ENCODE measurements around the gene ITGA2B.

ITGA2B gene

GRCh38 chr17:44416558-44417289, 27.3 kb upstream of the ITGA2B start:
- no peak for DNase-seq (ENCODE audit: low spot score)
- TF ChIP-seq, protein P1, sequence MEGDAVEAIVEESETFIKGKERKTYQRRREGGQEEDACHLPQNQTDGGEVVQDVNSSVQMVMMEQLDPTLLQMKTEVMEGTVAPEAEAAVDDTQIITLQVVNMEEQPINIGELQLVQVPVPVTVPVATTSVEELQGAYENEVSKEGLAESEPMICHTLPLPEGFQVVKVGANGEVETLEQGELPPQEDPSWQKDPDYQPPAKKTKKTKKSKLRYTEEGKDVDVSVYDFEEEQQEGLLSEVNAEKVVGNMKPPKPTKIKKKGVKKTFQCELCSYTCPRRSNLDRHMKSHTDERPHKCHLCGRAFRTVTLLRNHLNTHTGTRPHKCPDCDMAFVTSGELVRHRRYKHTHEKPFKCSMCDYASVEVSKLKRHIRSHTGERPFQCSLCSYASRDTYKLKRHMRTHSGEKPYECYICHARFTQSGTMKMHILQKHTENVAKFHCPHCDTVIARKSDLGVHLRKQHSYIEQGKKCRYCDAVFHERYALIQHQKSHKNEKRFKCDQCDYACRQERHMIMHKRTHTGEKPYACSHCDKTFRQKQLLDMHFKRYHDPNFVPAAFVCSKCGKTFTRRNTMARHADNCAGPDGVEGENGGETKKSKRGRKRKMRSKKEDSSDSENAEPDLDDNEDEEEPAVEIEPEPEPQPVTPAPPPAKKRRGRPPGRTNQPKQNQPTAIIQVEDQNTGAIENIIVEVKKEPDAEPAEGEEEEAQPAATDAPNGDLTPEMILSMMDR (IDR thresholded peaks at IDR 0.05; ENCODE audit: extremely low read depth, missing control alignments), result no peak

- TF ChIP-seq, protein P1 (IDR thresholded peaks at IDR 0.05; ENCODE audit: extremely low read depth, missing control alignments), result no peak
- DNase-seq (ENCODE audit: low spot score), result no peak
Measured at GRCh38 chr17:44414394-44415155, 25.1 kb upstream of the ITGA2B start.

DNA sequence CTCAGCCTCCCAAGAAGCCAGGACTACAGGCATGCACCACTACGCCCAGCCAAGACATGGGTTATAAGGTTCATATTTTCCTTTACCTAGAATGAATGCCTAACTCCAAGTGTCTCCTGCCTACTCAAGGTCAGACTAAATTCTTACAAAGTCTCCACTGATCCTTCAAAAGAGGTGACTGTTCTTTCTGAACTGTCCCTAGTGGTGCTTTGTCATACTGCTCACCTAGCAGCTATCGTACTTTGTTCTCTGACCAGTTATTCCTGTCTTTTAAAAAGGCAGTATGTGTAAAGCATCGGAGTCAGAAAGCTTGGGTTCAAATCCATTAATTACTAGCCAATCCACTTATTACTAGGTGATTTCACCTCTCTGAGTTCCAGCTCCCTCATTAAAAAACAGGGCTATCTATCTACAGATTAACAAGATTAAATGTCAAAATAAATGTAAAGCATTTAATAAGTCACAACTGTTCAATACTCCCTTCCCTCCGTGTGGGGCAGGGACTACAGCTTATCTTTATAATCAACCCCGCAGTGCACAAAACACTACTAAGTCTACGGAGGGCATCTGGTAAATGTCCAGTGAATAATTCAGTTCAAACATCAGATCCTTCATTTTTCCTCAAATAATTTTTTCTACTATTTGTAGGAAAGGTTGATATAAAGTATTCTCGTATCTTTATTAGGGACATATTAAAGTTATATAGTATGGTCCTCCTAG, 20.0 kb upstream of the ITGA2B start:
- TF ChIP-seq, protein P1 (IDR thresholded peaks at IDR 0.05; ENCODE audit: extremely low read depth, missing control alignments), result no peak
- DNase-seq (ENCODE audit: low spot score), result no peak

- TF ChIP-seq, protein P1 (IDR thresholded peaks at IDR 0.05; ENCODE audit: extremely low read depth, missing control alignments), result no peak
Measured at GRCh38 chr17:44408786-44409185, 19.3 kb upstream of the ITGA2B start.

GRCh38 chr17:44402564-44403172, 13.2 kb upstream of the ITGA2B start:
- TF ChIP-seq, protein P1 (IDR thresholded peaks at IDR 0.05; ENCODE audit: extremely low read depth, missing control alignments), result no peak
- DNase-seq (ENCODE audit: low spot score), result no peak

More at GRCh38 chr17:44408786-44409185, 19.3 kb upstream of the ITGA2B start:
- DNase-seq (ENCODE audit: low spot score), result peak; percentile 41

DNA sequence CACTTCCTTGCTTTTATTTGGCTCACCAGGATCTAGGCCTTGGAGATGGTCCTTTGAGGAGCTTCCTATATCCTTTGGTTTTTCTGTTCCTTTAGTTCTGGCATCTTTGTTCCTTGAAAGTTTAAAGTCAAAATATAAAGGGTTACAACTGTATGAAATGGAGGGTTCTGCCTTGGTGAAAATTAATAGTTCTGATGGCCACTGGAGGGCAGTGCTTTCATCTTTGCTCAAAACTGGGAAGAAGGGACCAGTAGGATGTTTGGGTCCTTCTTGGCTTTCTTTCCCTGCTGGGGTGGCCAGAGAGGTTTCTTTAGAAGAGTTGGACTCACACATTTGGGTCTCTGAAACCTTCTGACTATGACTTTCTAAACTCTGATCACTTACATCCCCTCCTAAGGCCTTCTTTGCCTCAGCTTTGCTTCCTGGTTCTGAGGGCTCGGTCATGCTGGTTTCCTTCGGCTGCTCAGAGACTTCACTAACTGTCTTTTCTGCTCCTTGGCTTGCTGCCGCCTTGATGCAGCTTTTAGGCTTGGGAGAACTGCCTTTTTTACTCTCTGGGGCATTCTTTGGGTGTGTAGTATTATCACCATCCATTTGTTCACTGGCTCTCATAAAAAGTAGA, 10.9 kb upstream of the ITGA2B start:
- DNase-seq (ENCODE audit: low spot score), result no peak
- TF ChIP-seq, protein P1 (IDR thresholded peaks at IDR 0.05; ENCODE audit: extremely low read depth, missing control alignments), result peak; percentile 52
